ENCODE measurements around the gene RSAD2. TPM values are rescaled to one million over a fixed set of nuclear protein-coding genes. Genes with fewer than 3 reads are reported as not detected.
"Not testable (repeated sequence)": the region's sequence is repeated elsewhere in the genome, so short reads cannot be mapped to it uniquely, and the experiment has no call there.

Gene RSAD2
- total RNA-seq, 1 donor = 1.3 TPM

- DNase-seq (ENCODE audit: low read depth) = no peak
- TF ChIP-seq CTCF (IDR thresholded peaks at IDR 0.05; ENCODE audit: insufficient read depth, low read depth, low read length) = no peak
- no peak overlapping the region for H3K4me3 ChIP-seq (ENCODE audit: low read depth, low read length)
These were observed 30.5 kb upstream of the RSAD2 start for GRCh38 chr2:6846967-6847681.

GRCh38 chr2:6852195-6852594, 25.4 kb upstream of the RSAD2 start:
- DNase-seq (ENCODE audit: low read depth) = no peak
- no peak for TF ChIP-seq CTCF (IDR thresholded peaks at IDR 0.05; ENCODE audit: insufficient read depth, low read depth, low read length)
- H3K4me3 ChIP-seq (ENCODE audit: low read depth, low read length) = no peak overlapping the region

GRCh38 chr2:6854416-6854815, 23.2 kb upstream of the RSAD2 start:
- no peak for DNase-seq (ENCODE audit: low read depth)
- TF ChIP-seq CTCF (IDR thresholded peaks at IDR 0.05; ENCODE audit: insufficient read depth, low read depth, low read length) = no peak

GRCh38 chr2:6855860-6856547, 21.6 kb upstream of the RSAD2 start:
- H3K4me3 ChIP-seq (ENCODE audit: low read depth, low read length) = no peak overlapping the region
- no peak for TF ChIP-seq CTCF (IDR thresholded peaks at IDR 0.05; ENCODE audit: insufficient read depth, low read depth, low read length)
- DNase-seq (ENCODE audit: low read depth) = peak; percentile 6

More at GRCh38 chr2:6854416-6854815, 23.2 kb upstream of the RSAD2 start:
- no peak overlapping the region for H3K4me3 ChIP-seq (ENCODE audit: low read depth, low read length)

GRCh38 chr2:6856548-6856920, 21.0 kb upstream of the RSAD2 start:
- no peak overlapping the region for H3K4me3 ChIP-seq (ENCODE audit: low read depth, low read length)
- TF ChIP-seq CTCF (IDR thresholded peaks at IDR 0.05; ENCODE audit: insufficient read depth, low read depth, low read length) = no peak

GRCh38 chr2:6858466-6859027, 19.0 kb upstream of the RSAD2 start:
- not testable (repeated sequence) for DNase-seq (ENCODE audit: low read depth); H3K4me3 ChIP-seq (ENCODE audit: low read depth, low read length)

More at GRCh38 chr2:6856548-6856920, 21.0 kb upstream of the RSAD2 start:
- DNase-seq (ENCODE audit: low read depth) = no peak

- no peak for TF ChIP-seq CTCF (IDR thresholded peaks at IDR 0.05; ENCODE audit: insufficient read depth, low read depth, low read length)
- no peak overlapping the region for H3K4me3 ChIP-seq (ENCODE audit: low read depth, low read length)
- DNase-seq (ENCODE audit: low read depth) = no peak
These were observed 17.3 kb upstream of the RSAD2 start for GRCh38 chr2:6860296-6860695.
